ENCODE results near the gene PRELID1.
A peak's percentile ranks its signal among the peaks of the same experiment; 100 is the strongest.
"Not testable (repeated sequence)": the region's sequence is repeated elsewhere in the genome, so short reads cannot be mapped to it uniquely, and the experiment has no call there.

PRELID1 gene, protein sequence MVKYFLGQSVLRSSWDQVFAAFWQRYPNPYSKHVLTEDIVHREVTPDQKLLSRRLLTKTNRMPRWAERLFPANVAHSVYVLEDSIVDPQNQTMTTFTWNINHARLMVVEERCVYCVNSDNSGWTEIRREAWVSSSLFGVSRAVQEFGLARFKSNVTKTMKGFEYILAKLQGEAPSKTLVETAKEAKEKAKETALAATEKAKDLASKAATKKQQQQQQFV

DNA sequence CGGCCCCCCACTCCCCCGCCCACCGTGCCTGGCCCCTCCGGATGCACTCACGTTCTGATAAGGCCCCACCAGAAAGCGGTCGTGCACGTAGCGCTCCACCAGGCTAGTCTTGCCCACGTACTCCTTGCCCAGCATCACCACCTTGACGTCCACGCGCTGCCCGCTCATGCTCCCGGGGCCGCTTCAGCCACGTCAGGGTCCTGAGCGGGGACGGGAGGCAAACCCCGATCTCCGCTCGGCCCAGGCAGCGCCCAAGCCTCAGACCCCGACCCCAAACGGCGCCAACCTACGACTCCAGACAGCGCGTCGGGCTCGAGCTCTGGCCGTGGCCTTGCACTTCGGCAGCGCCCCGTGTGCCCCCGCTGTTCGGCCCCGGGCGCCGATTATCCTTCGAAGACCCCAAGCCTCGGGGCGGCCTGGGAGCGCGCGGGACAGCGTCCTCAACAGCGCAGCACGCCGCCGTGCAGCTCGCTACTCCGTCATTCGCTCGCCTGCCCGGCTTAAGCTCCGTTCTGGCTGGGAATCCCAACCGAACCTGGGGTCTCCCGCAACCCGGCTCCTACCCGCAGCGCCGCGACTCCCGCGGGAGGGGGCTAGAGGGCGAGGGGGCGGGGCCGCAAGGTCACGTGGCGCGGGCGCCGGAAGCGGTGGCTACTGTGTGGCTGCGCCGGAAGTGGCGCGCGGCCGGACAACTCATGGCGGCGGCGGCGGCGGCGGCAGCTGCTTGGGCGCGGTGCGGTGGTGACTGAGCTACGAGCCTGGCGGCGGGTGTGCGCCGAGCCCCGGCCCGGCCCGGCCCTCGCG, at the start of gene PRELID1, which contains the start of gene RAB24:
Gene PRELID1 (plus strand): TSS at position 679 of the 804 bp plus-strand sequence. CDS start 187 bp downstream, outside the sequence.
Gene RAB24 (minus strand): TSS at position 599 of the 804 bp plus-strand sequence. CDS start 431 bp downstream, at position 168.
- DNase-seq (ENCODE audit: low read depth in 2 of 2): peak; percentile 85 to 88

DNA sequence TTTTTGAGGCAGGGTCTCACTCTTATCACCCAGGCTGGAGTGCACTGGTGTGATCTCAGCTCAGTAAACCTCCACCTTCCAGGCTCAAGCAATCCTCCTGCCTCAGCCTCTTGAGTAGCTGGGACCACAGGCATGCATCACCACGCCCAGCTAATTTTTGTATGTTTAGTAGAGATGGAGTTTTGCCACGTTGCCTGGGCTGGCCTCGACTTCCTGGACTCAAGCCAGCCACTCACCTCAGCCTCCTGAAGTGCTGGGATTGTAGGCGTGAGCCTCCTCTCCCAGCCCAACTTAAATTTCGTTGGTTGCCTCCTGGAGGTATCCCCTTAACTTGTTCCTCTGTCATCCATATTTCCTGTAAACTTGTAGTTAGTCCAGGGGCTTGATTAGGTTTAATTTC, 47.3 kb upstream of the PRELID1 start:
- DNase-seq (ENCODE audit: low read depth in 2 of 2): no peak

DNA sequence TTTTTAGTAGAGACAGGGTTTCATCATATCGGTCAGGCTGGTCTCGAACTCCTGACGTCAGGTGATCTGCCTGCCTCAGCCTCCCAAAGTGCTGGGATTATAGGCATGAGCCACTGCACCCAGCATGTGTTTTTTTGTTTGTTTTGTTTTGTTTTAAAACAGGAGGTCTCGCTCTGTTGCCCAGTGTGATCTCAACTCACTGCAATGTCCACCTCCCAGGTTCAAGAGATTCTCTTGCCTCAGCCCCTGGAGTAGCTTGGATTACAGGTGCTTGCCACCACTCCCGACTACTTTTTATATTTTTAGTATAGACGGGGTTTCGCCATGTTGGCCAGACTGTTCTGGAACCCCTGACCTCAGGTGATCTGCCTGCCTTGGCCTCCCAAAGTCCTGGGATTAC, 44.9 kb upstream of the PRELID1 start:
- not testable (repeated sequence) for DNase-seq (ENCODE audit: low read depth in 2 of 2)

DNA sequence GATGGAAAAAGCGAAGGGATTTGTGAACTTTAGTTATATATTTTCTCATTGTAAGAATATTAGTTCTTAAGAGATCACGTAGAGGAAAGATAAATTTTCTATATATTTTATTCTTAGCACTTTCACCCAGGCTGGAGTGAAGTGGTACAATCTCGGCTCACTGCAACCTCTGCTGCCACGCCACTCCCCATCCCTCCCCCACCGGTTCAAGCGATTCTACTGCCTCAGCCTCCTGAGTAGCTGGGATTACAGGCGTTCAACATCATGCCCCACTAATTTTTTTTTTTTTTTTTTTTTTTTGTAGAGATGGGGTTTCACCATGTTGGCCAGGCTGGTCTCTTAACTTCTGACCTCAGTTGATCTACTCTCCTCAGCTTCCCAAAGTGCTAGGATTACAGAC, 42.6 kb upstream of the PRELID1 start:
- DNase-seq (ENCODE audit: low read depth in 2 of 2): no peak

DNA sequence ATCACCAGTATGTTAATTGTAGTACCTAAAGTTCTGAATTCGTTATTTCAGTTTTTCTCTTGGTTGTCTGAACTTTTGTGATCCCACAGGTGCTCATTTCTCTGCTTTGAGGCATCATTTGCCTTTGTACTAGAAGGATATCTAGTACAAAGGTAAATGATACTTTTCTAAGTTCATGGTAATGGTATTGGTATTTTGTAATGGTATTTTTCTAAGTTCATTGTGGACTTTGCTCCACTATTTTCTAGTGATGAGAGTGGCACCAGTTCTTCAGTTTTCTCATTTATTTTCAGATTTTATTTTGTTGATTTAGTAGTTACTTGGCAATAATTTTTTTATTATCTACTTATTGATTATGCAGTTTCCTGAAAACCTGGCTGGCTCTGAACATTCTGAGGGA, 42.1 kb upstream of the PRELID1 start:
- DNase-seq (ENCODE audit: low read depth in 2 of 2): no peak

DNA sequence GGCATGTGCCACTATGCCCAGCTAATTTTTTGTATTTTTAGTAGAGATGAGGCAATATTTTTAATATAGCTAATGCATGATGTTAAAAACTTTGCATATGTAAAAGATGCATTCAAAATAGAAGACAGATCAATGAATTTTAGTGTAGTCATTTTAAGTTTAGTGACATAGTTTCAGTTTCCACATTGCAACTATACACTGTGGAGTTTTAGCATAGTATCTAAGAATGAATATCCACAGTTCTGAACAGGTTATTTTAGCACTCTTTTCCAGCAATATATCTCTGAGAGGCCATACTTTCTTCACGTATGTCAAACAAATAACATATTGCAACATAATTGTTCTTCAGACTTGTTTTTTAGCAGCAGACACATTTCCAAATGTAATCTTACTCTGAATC, 39.4 kb upstream of the PRELID1 start:
- DNase-seq (ENCODE audit: low read depth in 2 of 2): no peak

DNA sequence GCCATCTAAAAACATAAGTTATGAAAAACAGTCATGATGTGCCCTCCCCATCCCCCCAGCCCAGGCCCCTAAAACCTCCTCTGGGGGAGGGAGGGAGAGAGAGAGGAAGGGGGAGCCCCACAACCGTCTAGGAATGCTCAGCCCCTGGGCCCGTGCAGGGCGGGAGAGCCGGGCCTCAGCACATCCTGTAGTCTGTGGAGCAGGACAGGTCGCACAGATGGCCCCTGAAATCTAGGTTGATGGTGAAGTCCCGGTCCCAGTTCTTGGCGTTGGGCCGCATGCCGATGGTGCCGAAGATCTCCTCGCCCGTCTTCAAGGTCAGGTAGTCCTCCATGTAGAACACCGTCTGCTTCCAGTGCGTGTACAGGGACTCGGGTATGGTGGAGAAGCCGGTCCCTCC, 38.2 kb upstream of the PRELID1 start:
- DNase-seq (ENCODE audit: low read depth in 2 of 2): no peak

DNA sequence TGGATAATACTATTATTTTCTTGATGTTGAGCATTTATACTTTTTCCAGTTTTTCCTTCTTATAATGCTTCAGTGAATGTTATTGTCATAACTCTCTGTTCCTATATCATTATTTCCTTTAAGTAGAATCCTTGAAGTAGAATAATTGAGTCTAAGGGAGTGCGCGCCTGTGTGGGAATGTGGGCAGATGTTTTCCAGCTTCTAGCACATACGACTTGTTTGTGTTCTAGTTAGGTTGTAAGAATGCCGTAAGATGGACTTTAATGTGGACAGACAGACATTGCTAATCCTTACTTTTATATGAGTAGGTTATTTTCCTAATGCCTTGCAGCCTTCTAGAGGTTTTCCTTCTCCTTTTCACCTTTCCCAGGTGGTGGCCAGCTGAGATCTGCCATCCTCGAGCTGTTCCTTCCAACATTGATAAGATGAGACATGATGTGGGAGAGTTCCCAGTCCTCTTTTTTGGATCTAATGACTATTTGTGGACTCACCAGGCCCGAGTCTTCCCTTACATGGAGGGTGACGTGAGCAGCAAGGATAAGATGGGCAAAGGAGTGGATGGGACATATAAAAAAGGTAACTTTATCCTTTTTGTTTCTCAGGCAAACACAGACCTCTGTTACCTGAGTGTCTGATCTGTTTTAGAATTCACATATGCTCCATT, 34.2 kb upstream of the PRELID1 start:
- DNase-seq (ENCODE audit: low read depth in 2 of 2): no peak

DNA sequence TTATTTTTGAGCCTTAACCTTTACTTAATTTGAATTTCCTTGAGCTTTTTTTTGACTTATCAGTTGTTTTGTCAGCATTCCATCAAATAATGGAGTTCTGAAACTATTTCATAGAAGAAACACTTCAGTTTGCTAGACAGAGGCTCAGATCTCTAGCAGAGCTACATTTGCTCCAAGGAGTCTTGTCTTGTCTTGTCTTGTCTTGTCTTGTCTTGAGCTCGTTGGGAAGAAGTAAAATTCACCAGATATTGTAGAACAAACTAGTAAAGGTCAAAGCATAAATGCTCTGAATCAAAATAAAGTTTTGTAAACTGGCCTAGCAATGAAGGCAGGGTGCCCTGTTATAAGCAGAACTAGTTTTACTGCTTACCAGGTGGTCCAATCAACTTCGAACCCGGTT, 33.6 kb upstream of the PRELID1 start:
- no peak for DNase-seq (ENCODE audit: low read depth in 2 of 2)

DNA sequence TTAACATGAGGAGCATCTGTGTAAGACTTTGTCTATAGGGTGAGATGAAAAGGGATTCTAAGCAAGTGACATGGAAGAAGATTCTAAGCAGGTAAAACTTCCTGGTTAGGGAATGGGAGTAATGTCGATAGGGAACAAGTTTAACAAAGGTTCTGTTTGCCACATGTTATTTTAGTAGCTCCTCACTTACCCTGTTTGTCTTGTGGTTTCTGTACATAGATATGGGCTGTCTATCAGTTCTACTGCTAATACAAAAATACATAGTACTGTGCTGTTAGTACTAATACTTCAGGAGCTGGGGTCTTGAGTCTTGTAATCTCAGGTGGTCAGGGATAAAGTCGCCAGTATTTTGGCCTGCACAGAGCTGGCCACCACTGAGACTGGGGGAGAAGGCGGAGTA, 32.9 kb upstream of the PRELID1 start:
- DNase-seq (ENCODE audit: low read depth in 2 of 2): no peak

DNA sequence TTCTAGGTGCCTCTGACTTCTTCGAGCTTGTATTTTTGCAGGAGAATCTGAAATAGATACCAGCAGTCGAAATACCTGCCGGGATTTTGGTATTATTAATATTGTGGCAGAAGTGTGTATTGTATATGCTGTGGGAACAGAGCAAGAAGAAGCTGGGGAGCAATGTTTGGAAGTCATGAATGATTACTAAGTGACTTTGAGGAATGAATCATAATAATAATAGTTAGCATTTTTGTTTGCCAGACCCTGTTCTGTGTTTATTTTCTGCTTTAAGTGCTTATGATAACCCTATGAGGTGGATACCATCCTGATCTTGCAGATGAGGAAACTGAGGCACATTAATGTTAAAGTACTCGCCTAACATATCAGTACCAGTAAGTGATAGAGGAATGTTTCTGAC, 32.5 kb upstream of the PRELID1 start:
- no peak for DNase-seq (ENCODE audit: low read depth in 2 of 2)

DNA sequence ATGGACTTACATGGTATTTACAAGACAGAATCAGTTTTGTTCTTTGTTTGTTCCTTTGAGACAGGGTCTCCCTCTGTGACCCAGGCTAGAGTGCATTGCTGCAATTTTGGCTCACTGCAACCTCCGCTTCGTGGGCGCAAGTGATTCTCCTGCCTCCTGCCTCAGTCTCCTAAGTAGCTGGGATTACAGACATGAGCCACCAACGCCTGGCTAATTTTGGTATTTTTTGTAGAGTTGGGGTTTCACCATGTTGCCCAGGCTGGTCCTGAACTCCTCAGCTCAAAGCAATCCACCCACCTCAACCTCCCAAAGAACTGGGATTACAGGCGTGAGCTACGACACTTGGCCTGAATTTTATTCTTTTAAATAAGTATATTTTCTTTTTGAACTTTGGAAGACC, 27.7 kb upstream of the PRELID1 start:
- no peak for DNase-seq (ENCODE audit: low read depth in 2 of 2)

DNA sequence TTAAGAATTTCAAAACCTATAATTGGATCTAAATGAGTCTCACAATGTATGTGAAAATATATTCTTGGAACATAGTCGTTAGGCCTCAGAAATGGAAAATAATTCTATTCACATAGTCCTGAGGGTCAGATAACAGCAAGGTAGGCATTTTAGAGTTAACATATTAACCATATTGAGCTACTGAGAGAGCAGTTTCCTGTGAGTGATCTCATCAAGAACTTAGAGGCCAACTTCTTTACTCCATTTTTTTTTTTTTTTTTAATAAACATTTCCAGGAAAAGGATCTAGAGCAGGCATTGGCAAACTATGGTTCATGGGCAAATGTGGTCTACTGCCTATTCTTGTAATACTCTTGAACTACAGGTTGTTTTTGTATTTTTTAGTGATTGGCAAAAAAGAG, 26.7 kb upstream of the PRELID1 start:
- DNase-seq (ENCODE audit: low read depth in 2 of 2): no peak

DNA sequence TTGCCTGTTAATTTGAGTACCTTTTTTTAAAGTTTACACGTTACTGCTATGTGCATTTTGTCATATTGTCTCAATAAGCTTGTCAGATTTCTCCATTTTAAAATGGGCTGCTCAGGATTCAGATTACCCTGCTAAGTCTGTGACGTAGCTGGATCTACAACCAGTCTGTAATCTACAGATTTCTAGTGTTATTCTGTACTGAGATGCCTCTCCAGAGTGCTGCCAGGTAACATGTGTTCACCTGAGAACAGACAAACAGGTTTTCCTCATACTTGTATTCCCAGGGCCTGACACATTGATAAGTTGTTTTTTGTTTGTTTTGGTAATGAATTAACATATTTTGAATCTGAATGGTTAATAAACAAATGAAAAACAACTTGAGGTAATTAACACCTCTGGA, 15.4 kb upstream of the PRELID1 start:
- no peak for DNase-seq (ENCODE audit: low read depth in 2 of 2)

DNA sequence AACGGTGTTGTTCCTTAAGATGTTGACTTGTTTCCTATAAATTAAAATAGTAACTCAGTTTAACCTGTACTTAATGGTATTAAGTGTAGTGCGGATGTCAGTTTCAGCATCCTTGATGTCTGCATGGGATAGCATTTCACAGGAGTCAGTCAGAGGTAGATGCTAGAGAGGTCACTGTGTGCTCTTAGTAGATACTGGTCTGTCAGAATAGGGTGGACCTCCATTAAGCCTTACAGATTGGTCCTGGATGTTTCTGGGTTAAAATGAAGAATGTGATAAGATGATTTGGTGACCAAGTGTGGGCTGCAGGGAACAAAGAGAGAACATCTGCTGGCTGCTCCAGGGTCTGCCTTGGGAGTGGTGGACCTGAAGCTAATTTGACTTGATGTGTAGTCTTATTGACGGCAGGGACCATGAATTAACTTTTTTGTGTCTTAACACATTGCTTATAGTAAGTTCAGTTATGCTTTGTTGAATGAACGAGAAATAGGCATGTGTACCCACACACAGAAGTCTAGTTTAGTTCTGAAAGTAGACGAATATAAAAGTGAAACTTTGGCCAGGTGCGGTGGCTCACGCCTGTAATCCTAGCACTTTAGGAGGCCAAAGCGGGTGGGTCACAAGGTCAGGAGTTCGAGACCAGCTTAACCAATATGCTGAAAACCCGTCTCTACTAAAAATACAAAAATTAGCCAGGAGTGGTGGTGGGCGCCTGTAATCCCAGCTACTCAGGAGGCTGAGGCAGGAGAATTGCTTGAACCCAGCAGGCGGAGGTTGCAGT, 12.6 kb upstream of the PRELID1 start:
- no peak for DNase-seq (ENCODE audit: low read depth in 2 of 2)

DNA sequence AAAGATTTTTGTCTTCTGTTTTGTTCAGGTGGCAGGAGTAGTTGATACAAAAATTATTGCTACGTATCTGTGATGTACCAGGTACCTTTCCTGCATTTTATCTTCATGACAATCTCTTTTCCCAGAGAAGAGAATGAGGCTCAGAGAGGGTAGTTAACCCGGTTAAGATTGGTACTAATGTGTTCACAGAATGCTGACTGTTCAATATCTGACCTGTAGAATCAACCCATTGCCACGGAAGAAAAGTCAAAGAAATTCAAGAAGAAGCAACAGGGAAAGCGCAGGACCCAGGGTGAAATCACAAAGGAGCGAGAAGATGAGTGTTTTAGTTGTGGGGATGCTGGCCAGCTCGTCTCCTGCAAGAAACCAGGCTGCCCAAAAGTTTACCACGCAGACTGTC, 11.9 kb upstream of the PRELID1 start:
- DNase-seq (ENCODE audit: low read depth in 2 of 2): no peak

DNA sequence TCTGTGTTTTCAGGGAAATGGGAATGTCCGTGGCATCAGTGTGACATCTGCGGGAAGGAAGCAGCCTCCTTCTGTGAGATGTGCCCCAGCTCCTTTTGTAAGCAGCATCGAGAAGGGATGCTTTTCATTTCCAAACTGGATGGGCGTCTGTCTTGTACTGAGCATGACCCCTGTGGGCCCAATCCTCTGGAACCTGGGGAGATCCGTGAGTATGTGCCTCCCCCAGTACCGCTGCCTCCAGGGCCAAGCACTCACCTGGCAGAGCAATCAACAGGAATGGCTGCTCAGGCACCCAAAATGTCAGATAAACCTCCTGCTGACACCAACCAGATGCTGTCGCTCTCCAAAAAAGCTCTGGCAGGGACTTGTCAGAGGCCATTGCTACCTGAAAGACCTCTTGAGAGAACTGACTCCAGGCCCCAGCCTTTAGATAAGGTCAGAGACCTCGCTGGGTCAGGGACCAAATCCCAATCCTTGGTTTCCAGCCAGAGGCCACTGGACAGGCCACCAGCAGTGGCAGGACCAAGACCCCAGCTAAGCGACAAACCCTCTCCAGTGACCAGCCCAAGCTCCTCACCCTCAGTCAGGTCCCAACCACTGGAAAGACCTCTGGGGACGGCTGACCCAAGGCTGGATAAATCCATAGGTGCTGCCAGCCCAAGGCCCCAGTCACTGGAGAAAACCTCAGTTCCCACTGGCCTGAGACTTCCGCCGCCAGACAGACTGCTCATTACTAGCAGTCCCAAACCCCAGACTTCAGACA, 9.6 kb upstream of the PRELID1 start:
- no peak for DNase-seq (ENCODE audit: low read depth in 2 of 2)

DNA sequence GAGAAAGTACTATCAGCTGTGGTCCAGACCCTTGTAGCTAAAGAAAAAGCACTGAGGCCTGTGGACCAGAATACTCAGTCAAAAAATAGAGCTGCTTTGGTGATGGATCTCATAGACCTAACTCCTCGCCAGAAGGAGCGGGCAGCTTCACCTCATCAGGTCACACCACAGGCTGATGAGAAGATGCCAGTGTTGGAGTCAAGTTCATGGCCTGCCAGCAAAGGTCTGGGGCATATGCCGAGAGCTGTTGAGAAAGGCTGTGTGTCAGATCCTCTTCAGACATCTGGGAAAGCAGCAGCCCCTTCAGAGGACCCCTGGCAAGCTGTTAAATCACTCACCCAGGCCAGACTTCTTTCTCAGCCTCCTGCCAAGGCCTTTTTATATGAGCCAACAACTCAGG, 9.0 kb upstream of the PRELID1 start:
- DNase-seq (ENCODE audit: low read depth in 2 of 2): no peak

DNA sequence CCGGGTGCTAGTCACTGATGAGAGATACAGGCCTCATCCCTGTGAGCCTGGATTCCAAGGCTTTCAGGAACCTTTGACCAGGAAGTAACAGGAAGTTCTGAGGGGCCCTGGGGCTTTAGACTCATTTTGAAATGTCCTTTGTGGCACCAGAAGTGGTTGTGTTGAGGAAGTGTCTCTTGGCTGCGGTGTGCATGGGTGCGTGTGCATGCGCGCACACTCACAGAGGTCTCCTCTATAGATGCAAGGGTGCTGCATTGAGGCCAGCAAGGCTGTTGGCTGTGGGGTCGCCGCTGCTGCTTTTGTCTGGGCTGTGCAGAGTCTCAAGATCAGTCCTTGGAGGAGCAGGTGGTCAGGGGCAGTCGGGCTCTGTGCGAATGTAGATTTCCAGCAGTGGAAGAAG, 7.7 kb upstream of the PRELID1 start:
- no peak for DNase-seq (ENCODE audit: low read depth in 2 of 2)

DNA sequence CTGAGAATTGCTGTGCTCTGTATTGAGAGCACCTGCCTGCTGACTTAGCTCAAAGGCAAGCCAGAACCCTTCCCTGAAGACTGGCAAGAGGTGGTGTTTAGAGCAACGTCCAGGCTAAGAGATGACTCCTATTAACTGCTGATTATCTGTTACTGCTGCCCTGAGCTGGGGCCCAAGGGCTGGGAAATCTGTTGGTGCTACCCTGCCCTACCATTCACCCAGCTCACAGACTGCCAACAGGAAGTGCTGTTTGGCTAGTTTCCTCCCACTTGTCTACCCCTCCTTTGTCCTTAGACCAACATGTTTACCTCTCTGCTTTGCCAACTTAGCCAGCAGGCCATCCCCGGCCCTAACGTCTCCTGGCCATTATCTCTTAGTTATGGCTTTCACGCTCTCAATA, 7.0 kb upstream of the PRELID1 start:
- DNase-seq (ENCODE audit: low read depth in 2 of 2): no peak

DNA sequence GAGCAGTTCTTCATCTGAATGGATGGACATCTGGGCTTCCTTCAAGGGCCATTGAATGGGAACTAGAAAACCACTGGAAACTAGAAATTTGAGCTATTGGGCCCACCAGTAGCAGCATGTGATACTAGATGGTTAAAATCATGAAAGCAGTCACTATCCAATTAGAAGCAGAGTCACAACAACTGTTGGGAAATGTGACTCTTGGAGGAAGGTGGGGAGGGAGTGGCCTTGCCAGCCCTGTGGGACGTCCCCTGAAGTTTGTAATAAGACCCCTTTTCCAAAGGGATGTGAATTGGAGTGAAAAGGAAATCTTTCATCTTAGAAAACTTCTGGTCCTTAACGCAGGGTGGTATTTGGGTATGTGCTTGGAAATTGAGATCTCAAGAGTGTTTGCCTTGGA, 5.7 kb upstream of the PRELID1 start:
- DNase-seq (ENCODE audit: low read depth in 2 of 2): no peak

All from stimulated activated CD8-positive, alpha-beta memory T cell treated with anti-CD3 and anti-CD28 coated beads, Interleukin-2, amount 100 ng/mL, for 48 hours (primary cell).